IMR-90 (cell line): ENCODE measurements around the gene SLAMF9. TPM values are rescaled to one million over a fixed set of nuclear protein-coding genes. Genes with fewer than 3 reads are reported as not detected.

Source experiments
- ATAC-seq: fragments of 200-7000 bp; cut with Tn5 transposase; 2 replicates; pipeline ENCODE4 v1.9.1; 2020; ENCODE audit warnings: low read depth, mild to moderate bottlenecking, moderate library complexity
- BruUV-seq: library from RNA; stranded (reverse); fragments of 400-500 nt; replicated peaks from 2 replicates; lab custom pipeline; 2021; lab: Mats Ljungman, UMichigan
- CTCF ChIA-PET: fragments of 300-600 bp; formaldehyde crosslinking; extraction: SDS; loops from one replicate; lab custom pipeline; 2021; ENCODE audit warnings: antibody characterized with exemption; lab: Yijun Ruan, JAX
- POLR2A ChIA-PET: fragments of 300-600 bp; sonication (Branson Sonifier 250); formaldehyde crosslinking; loops from one replicate; lab custom pipeline; 2022; ENCODE audit warnings: antibody characterized with exemption; ENCODE audit not compliant: unreplicated experiment; lab: Charles Lee
- DNase-seq: peaks from one replicate; pipeline ENCODE4 v3.0.0; 2013
- H2AFZ ChIP-seq: replicated peaks from 2 replicates; pipeline ENCODE3; 2013; ENCODE audit warnings: low read length, mild to moderate bottlenecking; ENCODE audit not compliant: poor library complexity
- H2AK5ac ChIP-seq: 2 replicates; pipeline ENCODE4 v1.6.1; 2013; ENCODE audit warnings: low read depth, low read length, inconsistent platforms
- H2AK9ac ChIP-seq: replicated peaks from 2 replicates; pipeline ENCODE3; 2013; ENCODE audit warnings: mild to moderate bottlenecking, low read depth, low read length, moderate library complexity; ENCODE audit not compliant: poor library complexity
- H2BK120ac ChIP-seq: 2 replicates; pipeline ENCODE4 v1.6.1; 2013; ENCODE audit warnings: low read depth, low read length, inconsistent platforms
- H2BK15ac ChIP-seq: 3 replicates; pipeline ENCODE4 v1.6.1; 2013; ENCODE audit warnings: low read depth, low read length, inconsistent platforms
- H2BK20ac ChIP-seq: 2 replicates; pipeline ENCODE4 v1.6.1; 2013; ENCODE audit warnings: low read depth, mild to moderate bottlenecking, inconsistent platforms, low read length, moderate library complexity
- H2BK5ac ChIP-seq: 2 replicates; pipeline ENCODE4 v1.6.1; 2013; ENCODE audit warnings: mild to moderate bottlenecking, low read depth, low read length, inconsistent platforms; ENCODE audit not compliant: poor library complexity, severe bottlenecking
- H3K14ac ChIP-seq: replicated peaks from 2 replicates; pipeline ENCODE4 v1.6.1; 2013; ENCODE audit warnings: low read depth, low read length, inconsistent platforms
- H3K18ac ChIP-seq: 2 replicates; pipeline ENCODE4 v1.6.1; 2013; ENCODE audit warnings: low read depth, low read length, control low read depth
- H3K23ac ChIP-seq: 2 replicates; pipeline ENCODE4 v1.6.1; 2013; ENCODE audit warnings: low read depth, low read length, inconsistent platforms
- H3K27ac ChIP-seq: 2 replicates; pipeline ENCODE4 v1.5.1; 2013; ENCODE audit warnings: mild to moderate bottlenecking, control low read depth, low read length; ENCODE audit not compliant: insufficient read depth
- H3K27me3 ChIP-seq: 2 replicates; pipeline ENCODE4 v1.6.1; 2013; ENCODE audit warnings: low read length; ENCODE audit not compliant: control insufficient read depth, insufficient read depth
- H3K36me3 ChIP-seq: 2 replicates; pipeline ENCODE4 v1.6.1; 2013; ENCODE audit warnings: low read length, mixed read lengths; ENCODE audit not compliant: control insufficient read depth, insufficient read depth
- H3K4ac ChIP-seq: 2 replicates; pipeline ENCODE4 v1.6.1; 2013; ENCODE audit warnings: low read depth, low read length, inconsistent platforms
- H3K4me1 ChIP-seq: 2 replicates; pipeline ENCODE4 v1.6.1; 2013; ENCODE audit warnings: low read length, mixed read lengths; ENCODE audit not compliant: control insufficient read depth, insufficient read depth
- H3K4me2 ChIP-seq: 2 replicates; pipeline ENCODE4 v1.6.1; 2013; ENCODE audit warnings: low read depth, mild to moderate bottlenecking, control low read depth, low read length, moderate library complexity
- H3K4me3 ChIP-seq: 2 replicates; pipeline ENCODE4 v1.5.1; 2013; ENCODE audit warnings: low read depth, mild to moderate bottlenecking, control low read depth, low read length, moderate library complexity; ENCODE audit not compliant: insufficient read depth
- H3K56ac ChIP-seq: 2 replicates; pipeline ENCODE4 v1.6.1; 2013; ENCODE audit warnings: low read length, inconsistent platforms; ENCODE audit not compliant: insufficient read depth; ENCODE audit errors: extremely low read depth
- H3K79me1 ChIP-seq, 2 experiments: 2 replicates each; pipeline ENCODE4 v1.6.1; 2013; ENCODE audit warnings: low read length in 2 of 2, inconsistent platforms in 1 of 2, low read depth in 1 of 2
- H3K9ac ChIP-seq: 2 replicates; pipeline ENCODE4 v1.6.1; 2013; ENCODE audit warnings: low read depth, low read length, control low read depth
- H3K9me1 ChIP-seq: 2 replicates; pipeline ENCODE4 v1.6.1; 2013; ENCODE audit warnings: low read length, inconsistent platforms; ENCODE audit not compliant: insufficient read depth
- H3K9me3 ChIP-seq: 2 replicates; pipeline ENCODE4 v1.6.1; 2013; ENCODE audit warnings: low read length; ENCODE audit not compliant: control insufficient read depth, insufficient read depth
- H4K20me1 ChIP-seq: 2 replicates; pipeline ENCODE4 v1.6.1; 2013; ENCODE audit warnings: low read length, inconsistent platforms; ENCODE audit not compliant: insufficient read depth
- H4K5ac ChIP-seq: 2 replicates; pipeline ENCODE4 v1.6.1; 2013; ENCODE audit warnings: mild to moderate bottlenecking, low read depth, low read length, control low read depth
- H4K8ac ChIP-seq, 2 experiments: 2 replicates each; pipeline ENCODE4 v1.6.1; 2013; ENCODE audit warnings: low read depth in 2 of 2, low read length in 2 of 2, control low read depth in 1 of 2, inconsistent platforms in 1 of 2
- H4K91ac ChIP-seq: 2 replicates; pipeline ENCODE4 v1.6.1; 2013; ENCODE audit warnings: low read depth, low read length, inconsistent platforms; ENCODE audit not compliant: insufficient read depth
- BHLHE40 ChIP-seq: fragments of 150-350 bp; IDR thresholded peaks from 2 replicates; pipeline ENCODE4 v1.6.1; 2016; ENCODE audit warnings: mild to moderate bottlenecking, low read depth, low read length
- CHD1 ChIP-seq: IDR thresholded peaks from 2 replicates; pipeline ENCODE4 v1.6.1; 2012; ENCODE audit warnings: low read depth, low read length, improper control_type of control experiment
- MAFK ChIP-seq: IDR thresholded peaks from 2 replicates; pipeline ENCODE4 v1.6.1; 2012; ENCODE audit warnings: low read depth, low read length, improper control_type of control experiment
- MXI1 ChIP-seq: IDR thresholded peaks from 2 replicates; pipeline ENCODE4 v1.6.1; 2012; ENCODE audit warnings: low read depth, mild to moderate bottlenecking, low read length, moderate library complexity, borderline replicate concordance
- NFE2L2 ChIP-seq: fragments of 150-350 bp; IDR thresholded peaks from 2 replicates; pipeline ENCODE4 v1.6.1; 2016; ENCODE audit warnings: low read depth, mild to moderate bottlenecking, low read length
- POLR2A ChIP-seq: IDR thresholded peaks from 2 replicates; pipeline ENCODE4 v1.6.1; 2012; ENCODE audit warnings: mild to moderate bottlenecking, low read depth, low read length
- RAD21 ChIP-seq: IDR thresholded peaks from 2 replicates; pipeline ENCODE4 v1.6.1; 2012; ENCODE audit warnings: low read length, improper control_type of control experiment
- RCOR1 ChIP-seq: IDR thresholded peaks from 2 replicates; pipeline ENCODE4 v1.6.1; 2012; ENCODE audit warnings: mild to moderate bottlenecking, low read length, improper control_type of control experiment; ENCODE audit not compliant: insufficient replicate concordance
- RFX5 ChIP-seq: IDR thresholded peaks from 2 replicates; pipeline ENCODE4 v1.8.0; 2012; ENCODE audit warnings: low read depth, mild to moderate bottlenecking, low read length, moderate library complexity
- SMC3 ChIP-seq: fragments of 150-350 bp; IDR thresholded peaks from 2 replicates; pipeline ENCODE4 v1.6.1; 2016; ENCODE audit warnings: low read depth, mild to moderate bottlenecking, antibody characterized with exemption, low read length, moderate library complexity
- WGBS, 2 experiments: methylation state at CpG; one replicate each; pipeline versions ENCODE4 v1.1.5 to v1.1.7; 2013; ENCODE audit warnings: missing lambda C conversion rate in 2 of 2; ENCODE audit not compliant: insufficient read length in 1 of 2; ENCODE audit errors: extremely low coverage in 2 of 2; 5-methylcytosine and 5-hydroxymethylcytosine counted together
- dilution Hi-C: fragments of 300-500 bp; cut with HindIII; formaldehyde crosslinking; loops from one replicate; pipeline ENCODE4 v1.14.3; 2018; ENCODE audit warnings: low sequenced_read_pairs; ENCODE audit not compliant: unreplicated experiment
- in situ Hi-C: fragments of 300-500 bp; cut with MboI; formaldehyde crosslinking; loops from 3 replicates; pipeline ENCODE4 v1.14.3; 2019; ENCODE audit warnings: low sequenced_read_pairs, inconsistent platforms, mixed read lengths
- intact Hi-C: fragments of 100-400 bp; cut with micrococcal nuclease; formaldehyde crosslinking; loops from 2 replicates; pipeline ENCODE4 v1.10.0; 2022
- polyA plus RNA-seq, 3 experiments: library from polyadenylated mRNA; depleted of rRNA; stranded (reverse); fragments of >200 nt; gene quantifications; 2 replicates each; pipeline ENCODE4 v1.2.3, GENCODE V29; 2012; ENCODE audit warnings: low replicate concordance in 1 of 3
- total RNA-seq: library from RNA; depleted of rRNA; stranded (reverse); fragments of >200 nt; gene quantifications from 2 replicates; pipeline ENCODE4 v1.2.3, GENCODE V29; 2012
- TF ChIP-seq, protein P1 (sequence below): fragments of 150-350 bp; IDR thresholded peaks from 2 replicates; pipeline ENCODE4 v1.6.1; 2017; ENCODE audit warnings: mild to moderate bottlenecking, antibody characterized with exemption, low read length, low read depth
- TF ChIP-seq, protein P2 (sequence below): fragments of 150-350 bp; IDR thresholded peaks from 2 replicates; pipeline ENCODE4 v1.6.1; 2016; ENCODE audit warnings: low read depth, mild to moderate bottlenecking, low read length, moderate library complexity, borderline replicate concordance
- TF ChIP-seq, protein P3 (sequence below): conservative IDR thresholded peaks from 2 replicates; pipeline ENCODE4 v1.5.1; 2012; ENCODE audit warnings: mild to moderate bottlenecking, low read depth, low read length, improper control_type of control experiment

SLAMF9 gene
- total and polyA plus RNA-seq, 2 of the 4 experiments (the other 2 are of a cell fraction) = 0.18 to 0.67 TPM

- no peak overlapping the region for H3K4me2 ChIP-seq
- H3K4ac ChIP-seq = 0 out of 2 replicates have a peak overlapping the region, but pooled peaks have one; percentile 18
- H3K18ac ChIP-seq = no peak overlapping the region
- no peak for ATAC-seq
- no peak overlapping the region for H4K91ac ChIP-seq
- dilution Hi-C loops = no loop called here
- no peak overlapping the region for H2BK20ac ChIP-seq
- H3K56ac ChIP-seq = no peak overlapping the region
- ChIA-PET CTCF (no interaction called here), POLR2A (no interaction called here)
- TF ChIP-seq CHD1 = no peak
- no peak for TF ChIP-seq POLR2A
- TF ChIP-seq BHLHE40 = no peak
- no peak for TF ChIP-seq NFE2L2
- no peak for TF ChIP-seq MXI1
- TF ChIP-seq, protein P1, sequence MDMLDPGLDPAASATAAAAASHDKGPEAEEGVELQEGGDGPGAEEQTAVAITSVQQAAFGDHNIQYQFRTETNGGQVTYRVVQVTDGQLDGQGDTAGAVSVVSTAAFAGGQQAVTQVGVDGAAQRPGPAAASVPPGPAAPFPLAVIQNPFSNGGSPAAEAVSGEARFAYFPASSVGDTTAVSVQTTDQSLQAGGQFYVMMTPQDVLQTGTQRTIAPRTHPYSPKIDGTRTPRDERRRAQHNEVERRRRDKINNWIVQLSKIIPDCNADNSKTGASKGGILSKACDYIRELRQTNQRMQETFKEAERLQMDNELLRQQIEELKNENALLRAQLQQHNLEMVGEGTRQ = no peak
- TF ChIP-seq, protein P2, sequence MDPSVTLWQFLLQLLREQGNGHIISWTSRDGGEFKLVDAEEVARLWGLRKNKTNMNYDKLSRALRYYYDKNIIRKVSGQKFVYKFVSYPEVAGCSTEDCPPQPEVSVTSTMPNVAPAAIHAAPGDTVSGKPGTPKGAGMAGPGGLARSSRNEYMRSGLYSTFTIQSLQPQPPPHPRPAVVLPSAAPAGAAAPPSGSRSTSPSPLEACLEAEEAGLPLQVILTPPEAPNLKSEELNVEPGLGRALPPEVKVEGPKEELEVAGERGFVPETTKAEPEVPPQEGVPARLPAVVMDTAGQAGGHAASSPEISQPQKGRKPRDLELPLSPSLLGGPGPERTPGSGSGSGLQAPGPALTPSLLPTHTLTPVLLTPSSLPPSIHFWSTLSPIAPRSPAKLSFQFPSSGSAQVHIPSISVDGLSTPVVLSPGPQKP = no peak
- no peak for TF ChIP-seq RAD21
- TF ChIP-seq SMC3 = no peak
- TF ChIP-seq RCOR1 = no peak
- TF ChIP-seq MAFK = no peak
- TF ChIP-seq, protein P3, sequence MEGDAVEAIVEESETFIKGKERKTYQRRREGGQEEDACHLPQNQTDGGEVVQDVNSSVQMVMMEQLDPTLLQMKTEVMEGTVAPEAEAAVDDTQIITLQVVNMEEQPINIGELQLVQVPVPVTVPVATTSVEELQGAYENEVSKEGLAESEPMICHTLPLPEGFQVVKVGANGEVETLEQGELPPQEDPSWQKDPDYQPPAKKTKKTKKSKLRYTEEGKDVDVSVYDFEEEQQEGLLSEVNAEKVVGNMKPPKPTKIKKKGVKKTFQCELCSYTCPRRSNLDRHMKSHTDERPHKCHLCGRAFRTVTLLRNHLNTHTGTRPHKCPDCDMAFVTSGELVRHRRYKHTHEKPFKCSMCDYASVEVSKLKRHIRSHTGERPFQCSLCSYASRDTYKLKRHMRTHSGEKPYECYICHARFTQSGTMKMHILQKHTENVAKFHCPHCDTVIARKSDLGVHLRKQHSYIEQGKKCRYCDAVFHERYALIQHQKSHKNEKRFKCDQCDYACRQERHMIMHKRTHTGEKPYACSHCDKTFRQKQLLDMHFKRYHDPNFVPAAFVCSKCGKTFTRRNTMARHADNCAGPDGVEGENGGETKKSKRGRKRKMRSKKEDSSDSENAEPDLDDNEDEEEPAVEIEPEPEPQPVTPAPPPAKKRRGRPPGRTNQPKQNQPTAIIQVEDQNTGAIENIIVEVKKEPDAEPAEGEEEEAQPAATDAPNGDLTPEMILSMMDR = no peak
- no peak for TF ChIP-seq RFX5
- intact Hi-C loops = no loop called here
- no peak overlapping the region for H2AFZ ChIP-seq
- H3K23ac ChIP-seq = no peak overlapping the region
- no peak overlapping the region for H2BK120ac ChIP-seq
- H3K27me3 ChIP-seq = no peaks in the 10 kb centered on the region
- H4K5ac ChIP-seq = no peak overlapping the region
- peaks cover 4 to 53% of the 10 kb centered on the region in 2 experiments for H3K79me1 ChIP-seq
- in situ Hi-C loops = no loop called here
- H2AK5ac ChIP-seq = no peak overlapping the region
- no peak overlapping the region for H3K14ac ChIP-seq
- peaks cover 31% of the 10 kb centered on the region for H4K20me1 ChIP-seq
- H4K8ac ChIP-seq = no peak overlapping the region
- no peak overlapping the region for H3K27ac ChIP-seq
- 45% methylated on average over 2 of the region's 5 CpGs; no CpG with 5 or more reads in 1 of the 2 experiments for WGBS, 2 experiments
- no peak overlapping the region for H2AK9ac ChIP-seq
- H3K36me3 ChIP-seq = peaks cover 14% of the 10 kb centered on the region
- H3K4me3 ChIP-seq = no peak overlapping the region
- H3K9ac ChIP-seq = no peak overlapping the region
- no peaks in the 10 kb centered on the region for H3K9me3 ChIP-seq
- H3K9me1 ChIP-seq = peaks cover 41% of the 10 kb centered on the region
- H2BK5ac ChIP-seq = no peak overlapping the region
- H2BK15ac ChIP-seq = no peak overlapping the region
- peaks cover 41% of the 10 kb centered on the region for H3K4me1 ChIP-seq
- no TSS peak for BruUV-seq
- DNase-seq = no peak
Observed at GRCh38 chr1:159913451-159914192, 40.4 kb downstream of the SLAMF9 start.
